ENCODE measurements around the gene WDR38.

Gene WDR38

GRCh38 chr9:124857533-124858162 lies 4.4 kb downstream of the WDR38 start:
- no peak for DNase-seq (ENCODE audit: extremely low read depth in 1 of 2, low read depth in 1 of 2)

DNA sequence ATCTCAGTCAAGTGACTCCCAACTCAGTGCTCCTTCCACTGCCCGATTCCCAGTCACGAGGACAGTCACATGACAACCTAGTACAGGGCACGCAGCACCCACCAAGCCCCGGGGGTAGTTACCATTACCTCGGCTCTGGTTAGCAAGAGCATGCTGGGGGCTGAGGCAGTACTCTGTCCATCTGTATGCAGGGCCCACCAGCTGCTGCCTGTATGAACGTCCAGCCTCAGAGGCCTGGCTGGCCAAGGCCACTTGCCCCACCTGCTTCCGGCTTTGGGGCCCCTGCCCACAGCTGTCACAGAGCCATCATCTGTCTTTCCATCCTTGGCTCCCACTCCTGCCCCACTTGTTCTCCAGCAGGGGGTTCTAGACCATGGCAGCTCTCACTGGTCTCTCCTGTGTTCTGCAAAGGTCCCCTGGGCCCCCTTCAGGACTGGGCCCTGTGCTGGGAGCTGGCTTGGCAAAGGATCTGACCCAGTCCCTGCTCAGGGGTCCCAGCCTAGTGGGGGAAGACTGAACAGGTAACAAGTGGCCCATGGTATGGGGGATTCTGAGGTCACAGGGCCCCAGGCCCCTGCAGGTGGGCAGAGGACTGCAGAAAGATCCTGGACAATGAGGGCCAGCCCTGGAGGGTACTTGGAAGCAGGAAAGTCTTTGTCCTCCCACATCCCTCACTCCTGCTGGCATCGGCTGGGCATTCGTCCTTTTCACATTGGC lies 5.2 kb downstream of the WDR38 start:
- DNase-seq (ENCODE audit: extremely low read depth in 1 of 2, low read depth in 1 of 2), result no peak

GRCh38 chr9:124859803-124860581 lies 6.7 kb downstream of the WDR38 start:
- no peak for DNase-seq (ENCODE audit: extremely low read depth in 1 of 2, low read depth in 1 of 2)

GRCh38 chr9:124860582-124861341 lies 7.5 kb downstream of the WDR38 start:
- no peak for DNase-seq (ENCODE audit: extremely low read depth in 1 of 2, low read depth in 1 of 2)

DNA sequence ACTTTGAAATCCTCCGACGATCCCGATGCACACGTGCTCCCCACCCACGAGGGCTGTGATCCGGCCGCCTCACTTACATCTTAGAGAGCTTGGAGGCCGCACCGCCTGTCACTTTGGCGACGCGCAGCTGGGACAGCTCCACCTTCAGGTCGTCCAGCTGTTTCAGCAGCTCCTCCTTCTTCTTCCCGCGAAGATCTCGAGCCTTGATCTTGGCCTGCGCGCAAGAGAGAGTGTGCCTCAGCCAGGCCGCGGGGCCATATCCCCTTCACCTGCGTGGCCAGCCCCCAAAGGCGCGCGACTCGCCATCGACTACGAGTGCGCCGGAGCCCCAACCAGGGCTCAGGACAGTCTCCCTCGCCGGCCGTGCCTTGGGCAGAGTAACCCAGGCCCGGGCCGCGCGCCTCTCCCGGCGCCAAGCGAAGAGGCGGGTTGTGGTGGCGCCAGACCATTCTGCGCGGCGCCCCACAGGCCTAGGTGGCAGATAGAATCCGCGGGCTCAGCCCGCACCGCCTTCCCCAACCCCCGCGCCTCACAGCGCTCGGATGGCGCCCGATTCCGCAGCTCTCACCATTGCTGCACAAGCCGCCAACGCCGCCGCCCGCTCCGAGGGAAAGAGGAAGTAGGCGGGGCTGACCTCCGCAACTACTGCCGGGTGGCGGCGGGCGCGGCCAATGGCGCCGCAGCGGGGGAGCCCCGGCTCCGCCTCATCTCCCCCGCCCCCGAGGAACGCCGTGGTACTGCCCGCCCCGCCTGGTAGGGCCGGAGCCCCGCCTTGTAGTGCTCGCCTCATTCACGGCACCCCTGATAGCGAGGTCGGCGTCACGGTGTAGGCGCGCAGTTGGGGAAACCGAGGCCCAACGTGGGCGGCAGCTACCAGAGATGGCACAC lies 8.3 kb downstream of the WDR38 start, which contains the start of the genes ARPC5L and RPL35:
TSS of gene ARPC5L (plus strand) at position 789 of the 888 bp plus-strand sequence. CDS start 7,161 bp downstream, outside the sequence.
TSS of gene RPL35 (minus strand) at position 616 of the 888 bp plus-strand sequence. CDS start at position 571, 45 bp downstream.
- peak; percentile 93 for DNase-seq (ENCODE audit: extremely low read depth in 1 of 2, low read depth in 1 of 2)

- DNase-seq (ENCODE audit: extremely low read depth in 1 of 2, low read depth in 1 of 2), result no peak
Observed at GRCh38 chr9:124863371-124863871, 10.2 kb downstream of the WDR38 start.

- DNase-seq (ENCODE audit: extremely low read depth in 1 of 2, low read depth in 1 of 2), result peak; percentile 86 to 91
Observed at GRCh38 chr9:124868511-124869465, 15.5 kb downstream of the WDR38 start.

- no peak for DNase-seq (ENCODE audit: extremely low read depth in 1 of 2, low read depth in 1 of 2)
Observed at GRCh38 chr9:124869466-124869985, 16.3 kb downstream of the WDR38 start.

GRCh38 chr9:124869986-124870560 lies 16.8 kb downstream of the WDR38 start:
- DNase-seq (ENCODE audit: extremely low read depth in 1 of 2, low read depth in 1 of 2), result peak; percentile 84 to 92

DNA sequence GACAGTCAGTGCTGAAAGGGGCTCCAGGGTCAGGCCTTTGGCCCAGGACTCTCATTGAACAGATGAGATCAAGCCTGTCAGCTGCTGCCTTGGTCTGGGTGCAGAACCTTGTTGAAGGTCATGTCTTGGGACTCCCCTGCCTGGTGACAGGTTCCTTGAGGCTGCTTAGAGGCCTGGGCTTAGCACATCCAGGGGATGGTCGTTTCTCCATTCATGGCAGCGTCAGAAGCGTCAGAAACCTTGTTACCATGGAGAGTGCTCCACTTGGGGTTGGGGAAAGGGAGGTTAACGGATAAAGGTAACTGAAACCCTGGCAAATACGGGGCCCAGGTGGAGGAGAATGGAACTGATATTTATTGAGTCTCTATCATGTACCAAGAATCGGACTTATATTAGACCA lies 17.5 kb downstream of the WDR38 start:
- no peak for DNase-seq (ENCODE audit: extremely low read depth in 1 of 2, low read depth in 1 of 2)

DNA sequence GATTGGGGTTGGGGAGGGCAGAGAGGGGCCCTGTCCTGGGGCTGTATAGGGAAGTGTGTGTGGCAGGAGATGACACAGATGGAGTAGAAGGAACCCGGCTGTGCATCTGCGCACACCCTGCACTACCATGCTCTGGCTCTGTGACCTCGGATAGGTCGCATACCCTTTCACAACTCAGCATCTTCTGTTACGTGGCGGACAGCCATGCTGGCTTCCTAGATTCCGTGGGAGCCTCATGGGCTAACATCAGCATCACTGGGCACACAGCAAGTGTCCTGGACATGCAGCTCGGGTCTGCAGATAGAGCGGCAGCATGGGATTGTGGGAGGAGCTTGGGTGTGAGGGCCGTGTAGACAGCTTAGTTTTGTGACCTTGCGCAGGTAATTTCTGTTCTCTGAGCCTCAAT lies 17.9 kb downstream of the WDR38 start:
- no peak for DNase-seq (ENCODE audit: extremely low read depth in 1 of 2, low read depth in 1 of 2)

- DNase-seq (ENCODE audit: extremely low read depth in 1 of 2, low read depth in 1 of 2), result no peak
Observed at GRCh38 chr9:124873664-124874063, 20.4 kb downstream of the WDR38 start.

DNA sequence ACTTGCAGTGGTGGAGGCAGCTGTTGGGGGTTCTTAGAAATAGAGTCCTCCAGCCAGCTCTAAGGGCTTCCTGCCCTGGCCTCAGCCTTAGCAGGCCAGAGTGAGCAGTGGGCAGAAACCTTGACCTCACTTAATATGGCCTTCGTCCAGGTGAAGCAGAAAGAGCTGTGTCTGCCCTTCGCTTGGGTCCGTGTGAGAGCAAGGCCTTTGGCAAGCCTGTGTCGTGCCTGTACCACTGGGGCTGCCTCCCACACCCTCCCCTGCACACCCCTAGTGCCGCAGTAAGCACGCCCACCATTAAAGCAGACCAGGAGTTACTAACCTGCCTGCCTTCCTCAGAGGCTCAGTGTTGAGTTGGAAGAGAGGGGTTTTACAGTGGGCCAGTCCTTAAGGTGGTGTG lies 22.2 kb downstream of the WDR38 start:
- DNase-seq (ENCODE audit: extremely low read depth in 1 of 2, low read depth in 1 of 2), result no peak

DNA sequence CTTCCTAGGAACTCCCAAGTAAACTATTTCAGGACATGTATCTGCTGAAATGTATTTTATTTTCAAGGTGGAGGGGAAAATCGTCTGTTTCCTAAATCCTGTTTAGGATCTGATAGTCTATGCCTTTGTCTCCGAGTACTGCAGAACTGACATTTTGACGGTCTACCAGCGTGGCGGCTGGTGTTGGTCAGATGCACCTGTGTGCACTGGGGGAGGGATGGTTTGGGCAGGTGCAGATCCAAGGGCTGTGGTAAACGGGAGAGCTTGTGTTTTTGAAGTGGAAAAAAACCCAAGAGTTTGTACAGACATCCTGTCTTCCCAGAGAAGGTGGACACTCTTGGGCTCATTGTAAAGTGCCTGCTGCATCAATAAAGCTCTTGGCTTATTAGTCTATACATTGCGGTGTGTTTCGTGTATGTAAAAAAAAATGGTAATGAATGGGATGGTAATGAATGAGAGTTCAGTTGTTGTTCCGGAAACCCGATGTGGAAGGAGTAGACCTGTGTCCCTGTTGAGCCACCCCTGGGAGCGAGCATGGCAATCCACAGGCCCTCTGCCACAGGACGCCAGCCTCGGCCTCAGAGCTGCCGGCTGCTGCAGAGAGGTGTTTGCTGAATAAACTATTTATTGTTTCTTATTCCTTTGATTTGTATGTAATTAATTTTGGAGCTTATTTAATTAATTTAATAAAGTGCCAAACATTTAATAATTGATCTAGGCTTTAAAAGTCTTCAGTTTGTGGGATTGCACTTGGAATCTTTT lies 23.9 kb downstream of the WDR38 start:
- DNase-seq (ENCODE audit: extremely low read depth in 1 of 2, low read depth in 1 of 2), result no peak

- DNase-seq (ENCODE audit: extremely low read depth in 1 of 2, low read depth in 1 of 2), result no peak
Observed at GRCh38 chr9:124878021-124878420, 24.8 kb downstream of the WDR38 start.

GRCh38 chr9:124878518-124878917 lies 25.3 kb downstream of the WDR38 start:
- DNase-seq (ENCODE audit: extremely low read depth in 1 of 2, low read depth in 1 of 2), result no peak

GRCh38 chr9:124879226-124879625 lies 26.0 kb downstream of the WDR38 start:
- no peak for DNase-seq (ENCODE audit: extremely low read depth in 1 of 2, low read depth in 1 of 2)

Measured in stimulated activated CD8-positive, alpha-beta memory T cell treated with anti-CD3 and anti-CD28 coated beads, Interleukin-7, amount 100 ng/mL, for 48 hours (primary cell).